GM21367 (cell line): Measurements from ENCODE around the gene AFP.
A peak's percentile ranks its signal among the peaks of the same experiment; 100 is the strongest.

Source experiments
- ATAC-seq: cut with Tn5 transposase; IDR thresholded peaks from one replicate; pipeline ENCODE4 v1.9.1; 2021; ENCODE audit not compliant: unreplicated experiment

The AFP gene

DNA sequence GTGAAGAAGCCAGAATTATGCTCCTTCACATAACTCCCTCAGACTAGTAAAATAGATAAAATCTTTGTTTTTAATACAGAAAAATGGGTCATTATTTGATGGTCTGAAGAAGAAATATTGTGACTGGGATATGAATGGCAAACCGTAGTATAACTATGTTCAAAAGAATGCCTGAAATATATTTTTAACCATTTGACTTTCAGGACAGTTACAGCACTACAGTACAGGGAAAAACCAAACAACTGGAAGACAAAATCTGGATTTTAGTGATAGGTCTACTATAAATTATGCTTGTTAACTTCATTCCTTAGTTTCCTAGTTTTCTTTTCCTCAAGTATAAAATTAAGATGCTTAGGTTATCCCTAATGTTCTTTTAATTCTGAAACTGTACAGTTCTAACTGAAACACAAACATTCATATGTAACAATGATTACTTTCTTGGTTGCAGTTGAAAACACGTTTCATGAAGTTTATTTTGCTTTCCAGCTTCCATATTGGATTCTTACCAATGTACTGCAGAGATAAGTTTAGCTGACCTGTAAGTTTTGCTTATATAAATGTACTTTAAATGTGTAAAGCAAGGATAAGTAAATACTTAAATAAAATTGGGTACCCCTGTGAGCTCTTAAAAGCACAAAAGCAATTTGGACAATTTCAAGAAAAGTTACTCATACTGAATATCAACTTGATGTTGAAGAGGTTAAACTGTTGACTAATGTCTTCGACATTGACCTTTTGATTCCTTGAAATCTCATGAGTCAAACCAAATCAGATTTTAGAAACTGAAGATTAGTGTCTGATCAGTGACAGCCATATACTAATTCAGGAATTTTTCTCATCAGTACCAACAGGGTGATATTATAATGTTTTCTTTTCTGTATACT, 895 bp downstream of the AFP start:
- no peak for ATAC-seq

DNA sequence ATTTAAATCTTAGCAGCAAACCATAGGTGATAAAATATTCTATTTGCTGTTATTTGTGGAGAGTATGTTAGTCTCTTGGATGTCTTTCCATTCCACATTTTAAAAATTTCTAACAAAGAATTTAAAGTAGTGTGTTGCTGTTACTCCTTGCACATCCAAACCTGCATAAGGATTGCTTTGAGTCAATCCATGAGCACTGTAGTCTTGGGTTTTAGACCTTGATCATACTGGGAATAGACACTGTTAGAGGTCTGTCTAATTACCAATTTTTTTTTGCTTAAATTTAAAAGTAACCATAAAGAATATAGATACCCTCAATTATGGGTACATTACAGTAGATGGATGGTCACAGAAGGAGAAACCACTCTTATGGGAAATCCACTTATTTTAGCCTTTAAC, 1.5 kb downstream of the AFP start:
- ATAC-seq, result no peak

DNA sequence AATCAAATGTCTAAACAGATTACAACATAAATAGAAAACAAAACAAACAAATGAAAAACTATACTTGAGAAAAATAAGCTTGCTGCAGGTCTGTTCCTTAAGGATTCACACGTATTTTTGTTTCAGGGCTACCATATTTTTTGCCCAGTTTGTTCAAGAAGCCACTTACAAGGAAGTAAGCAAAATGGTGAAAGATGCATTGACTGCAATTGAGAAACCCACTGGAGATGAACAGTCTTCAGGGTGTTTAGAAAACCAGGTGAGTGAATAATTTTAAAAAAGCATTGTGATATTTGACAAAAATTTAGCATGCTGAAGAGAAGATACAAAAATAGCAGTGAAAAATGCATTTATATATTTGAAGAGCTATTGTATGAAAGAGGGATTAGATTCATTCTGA, 2.0 kb downstream of the AFP start:
- no peak for ATAC-seq

DNA sequence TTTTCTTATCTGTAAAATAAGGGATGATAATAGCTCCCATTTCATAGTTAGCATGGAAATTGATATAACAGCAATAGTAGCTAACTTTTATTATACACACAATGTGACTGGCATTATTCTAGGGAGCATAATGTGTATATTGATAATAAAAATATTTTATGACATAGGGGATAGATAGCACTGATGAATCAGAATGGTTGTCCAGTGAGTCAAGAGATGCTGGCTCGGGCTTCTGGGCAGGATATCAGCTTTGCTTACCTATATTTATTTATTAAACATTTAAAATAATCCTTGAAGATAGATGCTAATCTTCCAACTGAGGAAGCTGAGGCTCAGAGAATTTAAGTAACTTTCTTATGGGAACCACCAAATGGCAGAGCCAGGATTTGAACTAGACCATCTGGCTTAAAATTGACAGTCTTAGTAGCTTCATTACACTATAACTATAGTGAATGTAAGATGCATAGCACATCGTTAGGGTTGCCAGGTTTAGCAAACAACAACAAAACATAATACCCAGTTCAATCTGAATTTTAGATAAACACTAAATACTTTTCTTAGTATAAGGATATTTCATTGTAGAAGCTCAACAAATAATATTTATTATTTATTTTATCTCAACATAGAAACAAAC, 2.7 kb downstream of the AFP start:
- ATAC-seq, result no peak

DNA sequence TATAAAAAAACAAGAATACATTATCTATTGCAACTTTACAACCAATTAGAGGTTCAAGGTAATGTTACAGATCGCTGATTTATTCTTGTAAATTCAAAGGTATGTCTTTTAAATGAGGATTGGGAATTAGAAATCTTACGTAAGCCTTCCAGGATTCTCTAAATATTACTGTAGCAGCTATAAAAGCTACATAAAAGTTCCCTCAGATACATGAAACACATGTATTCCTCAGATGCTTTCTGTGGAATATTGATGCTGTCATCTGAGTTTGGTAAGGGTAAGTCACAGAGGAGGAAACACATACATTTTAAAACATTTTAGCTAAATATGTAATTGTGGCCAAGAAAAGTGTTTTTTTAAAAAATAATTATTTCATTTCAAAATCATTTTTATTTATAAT, 3.4 kb downstream of the AFP start:
- no peak for ATAC-seq

DNA sequence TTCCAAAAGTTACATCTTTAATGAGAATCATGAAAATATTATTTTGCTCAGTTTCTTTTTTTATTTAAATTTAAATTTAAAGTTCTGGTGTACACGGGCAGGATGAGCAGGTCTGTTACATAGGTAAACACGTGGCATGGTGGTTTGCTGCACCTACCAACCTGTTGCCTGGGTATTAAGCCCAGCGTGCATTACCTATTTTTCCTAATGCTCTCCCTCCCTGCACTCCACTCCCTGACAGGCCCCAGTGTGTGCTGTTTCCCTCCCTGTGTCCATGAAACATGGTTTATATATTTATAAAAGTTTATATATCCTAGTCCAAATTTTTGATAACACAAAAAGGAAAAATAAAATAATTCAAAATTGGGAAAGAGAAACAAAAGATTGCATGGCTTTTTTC, 4.0 kb downstream of the AFP start:
- no peak for ATAC-seq

DNA sequence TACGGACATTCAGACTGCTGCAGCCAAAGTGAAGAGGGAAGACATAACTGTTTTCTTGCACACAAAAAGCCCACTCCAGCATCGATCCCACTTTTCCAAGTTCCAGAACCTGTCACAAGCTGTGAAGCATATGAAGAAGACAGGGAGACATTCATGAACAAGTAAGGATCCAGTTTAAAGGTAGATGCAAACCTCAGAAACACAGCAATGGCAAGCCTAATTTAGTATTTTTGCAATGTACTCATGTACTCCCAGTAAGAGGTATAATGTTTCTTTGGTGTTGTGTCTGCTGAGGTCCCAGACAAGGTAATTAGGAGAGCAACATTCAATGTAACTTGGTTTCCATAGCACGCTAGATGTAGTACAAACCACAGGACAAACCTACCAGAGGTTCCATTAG, 4.6 kb downstream of the AFP start:
- no peak for ATAC-seq

DNA sequence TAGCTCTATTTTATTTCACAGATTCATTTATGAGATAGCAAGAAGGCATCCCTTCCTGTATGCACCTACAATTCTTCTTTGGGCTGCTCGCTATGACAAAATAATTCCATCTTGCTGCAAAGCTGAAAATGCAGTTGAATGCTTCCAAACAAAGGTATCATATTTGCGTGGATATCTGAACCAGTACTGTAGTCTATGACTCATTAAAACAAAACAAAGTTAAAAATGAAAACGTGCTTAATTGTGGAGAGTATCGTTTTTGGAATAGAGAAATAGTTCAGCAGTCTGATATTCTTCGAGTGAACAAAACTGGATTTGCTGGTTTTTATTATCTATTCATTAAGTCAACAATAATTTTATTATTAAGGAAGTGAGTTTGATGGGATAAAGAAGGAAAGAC, 6.3 kb downstream of the AFP start:
- ATAC-seq, result no peak

DNA sequence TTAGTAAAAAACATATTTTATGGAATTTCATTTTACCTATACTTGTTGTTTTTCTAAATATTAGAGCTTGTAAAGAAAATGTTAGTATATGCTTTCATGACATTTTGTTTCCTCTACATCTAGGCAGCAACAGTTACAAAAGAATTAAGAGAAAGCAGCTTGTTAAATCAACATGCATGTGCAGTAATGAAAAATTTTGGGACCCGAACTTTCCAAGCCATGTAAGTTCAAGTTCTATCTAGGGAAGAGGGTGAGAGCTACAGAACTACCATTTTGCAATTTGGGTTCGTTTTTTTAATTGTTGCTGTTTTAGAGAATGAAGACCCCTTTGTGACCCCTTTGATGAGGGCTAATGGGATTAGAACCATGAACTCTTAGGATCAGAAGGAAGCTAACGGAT, 7.2 kb downstream of the AFP start:
- no peak for ATAC-seq

DNA sequence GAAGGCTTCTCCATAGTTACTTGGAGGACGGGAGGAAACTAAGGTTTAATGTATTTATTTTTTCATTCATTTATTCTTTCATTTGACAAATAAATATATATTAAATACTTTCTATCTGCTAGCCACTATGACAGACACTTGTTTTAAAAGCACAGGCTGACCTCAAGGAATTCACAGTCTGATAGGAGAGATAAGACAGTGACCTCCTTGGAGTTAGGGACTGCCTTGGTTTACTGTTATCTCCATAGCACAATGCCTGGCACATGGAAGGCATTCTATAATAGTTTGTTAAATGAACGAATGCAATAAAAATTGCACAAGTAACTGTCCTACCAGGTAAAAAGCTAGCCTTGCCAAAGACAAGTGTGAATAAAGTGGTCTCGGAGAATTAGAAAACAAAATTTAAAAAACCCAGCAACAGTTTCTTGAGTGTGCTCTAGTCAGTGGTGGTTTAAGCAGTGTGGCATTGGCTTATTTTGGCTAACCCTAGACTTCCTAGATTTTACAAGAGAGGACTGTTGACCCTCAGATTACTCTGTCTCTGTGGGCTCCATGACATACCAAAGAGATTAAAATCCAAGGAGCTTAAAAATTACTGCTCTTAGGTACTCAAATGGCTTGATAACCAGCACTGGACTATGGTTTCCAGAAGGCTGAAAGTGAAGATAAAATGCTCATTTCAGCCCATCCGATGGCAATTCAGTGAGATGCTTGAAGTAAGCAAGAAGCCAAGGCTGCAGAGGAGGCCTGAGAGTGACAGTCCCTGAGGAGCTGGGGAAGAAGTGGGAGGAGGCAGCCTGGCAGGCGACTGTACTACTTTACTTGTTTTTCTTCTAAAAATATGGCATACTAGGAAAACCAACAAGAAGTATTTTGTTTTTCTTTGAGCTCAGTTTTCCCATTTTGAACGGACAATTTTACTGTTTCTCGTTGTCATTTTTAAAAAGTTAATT, 9.6 kb downstream of the AFP start:
- no peak for ATAC-seq

DNA sequence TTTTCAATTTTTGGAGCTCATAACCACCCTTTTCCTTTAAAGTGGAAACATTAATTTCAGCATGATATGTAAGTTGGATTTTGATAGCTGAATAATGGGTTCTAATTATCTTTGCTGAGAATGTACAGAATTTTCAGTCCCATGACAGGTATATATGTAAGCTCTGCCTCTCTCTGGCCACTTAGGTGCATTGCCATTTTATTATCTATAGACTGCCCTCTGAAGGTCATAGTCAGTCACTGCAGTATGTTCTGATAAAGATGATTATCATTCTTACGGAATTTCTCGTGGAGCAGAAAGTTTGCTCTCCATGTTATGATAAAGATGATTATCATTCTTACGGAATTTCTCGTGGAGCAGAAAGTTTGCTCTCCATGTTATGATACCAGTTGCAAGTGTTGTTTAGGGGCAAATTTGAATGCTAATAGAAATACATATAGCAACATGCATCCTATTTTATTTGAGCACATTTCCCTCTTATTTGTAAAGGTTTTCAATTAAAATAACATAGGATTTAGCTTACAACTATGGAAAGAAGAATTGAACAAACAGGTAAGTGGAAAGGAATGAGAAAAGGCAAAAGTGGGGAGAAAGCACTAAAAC, 10.4 kb downstream of the AFP start:
- ATAC-seq, result peak; percentile 99

DNA sequence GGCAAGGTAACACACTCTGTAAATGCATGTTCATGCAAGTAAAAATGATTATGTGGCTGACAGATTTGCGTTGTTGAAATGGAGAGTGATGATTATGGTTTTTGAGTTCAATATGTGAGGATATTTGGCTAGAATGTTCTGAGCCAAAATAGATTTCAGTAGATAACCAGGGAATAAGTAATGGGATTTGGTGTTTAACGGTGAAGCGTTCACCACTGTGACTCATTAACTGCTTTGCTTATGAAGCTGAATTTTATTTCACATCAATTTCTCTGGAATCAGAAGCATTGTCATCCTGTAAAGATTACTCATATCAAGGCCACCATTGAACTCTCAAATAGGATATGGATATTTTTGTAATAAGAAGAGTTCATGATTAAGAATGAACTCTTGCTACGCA, 11.7 kb downstream of the AFP start:
- ATAC-seq, result no peak

DNA sequence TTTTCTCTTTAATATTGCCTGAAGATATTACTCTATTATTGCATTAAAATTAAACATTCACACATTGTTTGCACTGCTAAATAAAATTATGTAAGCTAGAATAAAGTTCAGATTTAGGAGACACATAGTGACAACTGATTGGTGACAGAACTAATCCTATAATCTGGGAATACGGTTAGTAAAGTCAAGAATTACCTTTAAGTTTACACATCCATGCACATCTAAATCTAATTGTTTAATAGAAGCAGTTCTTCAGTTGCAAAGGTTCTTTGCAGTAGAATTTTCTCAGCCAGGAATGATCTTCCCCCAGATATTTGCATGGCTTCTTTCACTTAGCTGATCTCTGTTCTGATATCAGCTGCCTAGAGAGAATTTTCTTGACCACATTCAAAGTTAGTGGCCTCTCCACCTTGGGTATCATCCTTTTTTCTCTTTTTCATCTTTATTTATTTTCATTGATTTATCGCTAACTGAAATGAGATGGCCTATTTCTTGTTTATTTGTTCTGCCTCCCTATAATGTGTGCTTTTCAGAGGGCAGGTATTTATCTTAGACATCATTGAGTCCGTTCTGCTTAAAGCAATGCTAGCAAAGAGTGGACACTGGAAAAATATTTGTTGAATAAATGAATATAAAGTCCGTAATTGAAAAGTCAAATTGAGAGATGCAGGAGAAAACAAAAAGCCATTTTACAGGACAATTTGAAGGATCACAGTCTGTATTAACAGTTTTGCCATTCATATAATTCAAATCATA, 12.6 kb downstream of the AFP start:
- ATAC-seq, result no peak

DNA sequence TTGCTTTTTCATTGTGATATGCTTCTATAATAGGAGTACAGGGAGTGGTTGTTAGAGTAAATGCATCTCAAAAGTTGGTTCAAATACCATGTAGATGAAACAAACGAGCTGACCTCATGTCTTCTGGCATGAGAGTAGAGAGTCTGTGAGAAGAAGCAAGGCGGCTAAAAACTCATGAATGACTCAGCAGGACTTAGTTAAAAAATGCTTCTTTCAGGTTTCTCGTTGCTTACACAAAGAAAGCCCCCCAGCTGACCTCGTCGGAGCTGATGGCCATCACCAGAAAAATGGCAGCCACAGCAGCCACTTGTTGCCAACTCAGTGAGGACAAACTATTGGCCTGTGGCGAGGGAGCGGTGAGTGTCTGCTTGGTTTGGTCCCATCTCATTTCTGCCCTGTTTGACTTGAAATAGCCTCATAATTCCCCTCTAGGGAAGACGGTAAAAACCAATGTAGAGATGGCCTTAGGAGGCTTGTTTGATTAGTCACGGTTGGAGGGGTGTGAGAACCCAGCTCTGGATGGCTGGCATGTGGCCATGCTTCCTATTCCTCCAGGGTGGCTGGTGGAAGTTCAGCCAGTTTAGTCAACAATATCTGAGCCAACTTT, 14.5 kb downstream of the AFP start:
- no peak for ATAC-seq

DNA sequence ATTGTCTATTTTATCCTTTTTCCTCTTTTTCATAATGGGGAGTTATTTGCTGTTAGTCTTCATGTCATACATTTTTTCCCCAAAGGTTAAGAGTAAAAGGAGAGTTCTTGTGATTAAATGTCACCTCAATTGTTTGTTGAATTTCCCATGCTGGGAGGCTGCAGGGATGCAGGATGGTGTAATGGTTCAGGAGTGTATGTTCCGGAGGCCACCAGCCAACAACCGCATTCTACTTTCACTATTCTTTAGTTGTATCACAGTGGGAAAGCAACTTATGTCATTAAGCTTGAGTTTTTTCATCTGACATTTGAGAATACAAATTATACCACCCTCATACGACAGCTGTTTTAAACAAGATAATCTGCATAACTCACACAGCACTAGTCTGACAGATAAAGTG, 15.4 kb downstream of the AFP start:
- no peak for ATAC-seq

DNA sequence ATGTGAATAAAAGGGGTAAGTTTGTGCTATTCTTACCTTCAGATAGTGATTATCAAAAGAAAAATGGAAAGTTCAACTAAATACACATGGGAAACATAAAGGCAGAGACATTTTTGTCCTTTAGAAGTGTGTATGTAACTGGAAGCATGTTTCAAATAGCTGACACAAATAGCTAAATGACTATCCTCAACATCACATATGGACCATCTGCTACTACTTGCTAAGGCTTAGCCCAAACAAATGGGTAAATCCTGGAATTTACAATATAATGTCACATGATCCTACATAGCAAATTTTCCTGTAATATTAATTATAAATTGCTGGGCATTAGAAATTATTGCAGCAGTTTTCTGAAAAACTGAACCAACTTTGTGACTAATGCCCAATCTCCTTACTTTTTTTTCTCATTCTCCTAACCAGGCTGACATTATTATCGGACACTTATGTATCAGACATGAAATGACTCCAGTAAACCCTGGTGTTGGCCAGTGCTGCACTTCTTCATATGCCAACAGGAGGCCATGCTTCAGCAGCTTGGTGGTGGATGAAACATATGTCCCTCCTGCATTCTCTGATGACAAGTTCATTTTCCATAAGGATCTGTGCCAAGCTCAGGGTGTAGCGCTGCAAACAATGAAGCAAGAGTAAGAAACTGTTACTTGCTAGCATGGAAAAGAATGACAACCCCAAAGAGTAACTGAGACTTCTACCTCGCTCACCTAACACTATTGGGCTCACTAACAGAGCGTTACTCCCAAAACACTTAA, 16.1 kb downstream of the AFP start:
- no peak for ATAC-seq

DNA sequence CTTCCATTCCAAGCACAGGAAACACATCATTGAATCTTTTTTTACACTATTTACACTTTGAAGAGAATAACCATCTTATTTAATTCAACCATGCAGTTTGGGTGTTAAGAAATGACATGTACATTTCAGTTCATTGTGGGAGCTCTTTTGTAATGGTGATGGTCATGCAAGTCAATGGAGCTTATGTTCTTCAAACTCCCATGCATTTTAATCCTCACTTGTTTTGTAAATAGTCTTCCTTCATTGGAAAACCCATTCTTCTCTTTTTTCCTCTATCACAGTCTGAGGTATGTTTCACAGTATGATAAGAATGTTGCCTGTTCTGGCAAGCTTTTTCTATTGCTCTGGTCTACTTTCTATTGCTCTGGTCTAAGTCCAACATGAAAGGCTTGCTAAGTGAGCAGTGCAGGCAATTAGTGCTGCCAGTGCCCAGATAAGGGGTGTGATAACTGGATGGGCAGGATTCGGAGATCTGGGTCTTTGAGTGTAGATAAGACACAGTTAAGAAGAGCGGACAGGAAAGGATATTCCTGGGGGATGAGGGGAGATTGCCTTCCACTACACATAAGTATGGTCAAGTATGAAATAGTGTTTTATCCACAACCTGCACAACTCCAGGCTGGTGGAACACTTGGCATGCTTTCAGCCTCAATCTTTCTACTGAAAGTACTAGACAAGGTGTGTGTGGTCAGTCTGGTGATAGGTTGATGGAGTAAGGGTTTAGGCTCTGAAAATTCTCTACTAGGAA, 17.1 kb downstream of the AFP start:
- no peak for ATAC-seq

DNA sequence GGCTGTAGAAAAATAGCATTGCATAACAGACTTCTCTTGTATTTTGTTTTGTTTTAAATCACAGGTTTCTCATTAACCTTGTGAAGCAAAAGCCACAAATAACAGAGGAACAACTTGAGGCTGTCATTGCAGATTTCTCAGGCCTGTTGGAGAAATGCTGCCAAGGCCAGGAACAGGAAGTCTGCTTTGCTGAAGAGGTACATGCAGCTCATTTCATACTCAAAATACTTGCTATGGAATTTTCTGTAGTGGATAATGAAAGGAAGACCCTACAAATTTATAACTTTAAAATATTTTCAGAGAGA, 17.6 kb downstream of the AFP start:
- no peak for ATAC-seq

DNA sequence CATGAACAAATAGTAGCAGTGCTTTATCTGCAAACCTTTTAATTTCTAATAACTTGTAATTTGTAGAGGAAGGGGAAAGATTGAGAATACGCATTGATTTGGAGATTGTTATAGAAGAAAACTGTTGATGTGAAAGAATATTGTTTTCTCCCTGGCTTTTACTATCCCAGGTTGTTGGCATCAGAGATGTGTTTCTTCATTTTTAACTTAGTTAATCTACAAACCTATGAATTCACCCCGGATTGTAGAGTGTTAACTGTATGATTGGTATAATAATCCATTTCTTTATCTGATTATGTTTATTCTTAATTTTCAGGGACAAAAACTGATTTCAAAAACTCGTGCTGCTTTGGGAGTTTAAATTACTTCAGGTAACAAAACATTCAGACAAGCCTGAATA, 18.9 kb downstream of the AFP start:
- no peak for ATAC-seq
